BLaER1 (cell line): ENCODE data around the gene PRR16.

Experiments used
- H3K27ac ChIP-seq: shearing (Covaris generic); formaldehyde crosslinking; 2 replicates; pipeline ENCODE4 v1.8.1; 2022
- H3K27me3 ChIP-seq: shearing (Covaris generic); formaldehyde crosslinking; 2 replicates; pipeline ENCODE4 v1.8.1; 2022
- H3K36me3 ChIP-seq: shearing (Covaris generic); formaldehyde crosslinking; 2 replicates; pipeline ENCODE4 v1.8.1; 2022
- H3K4me1 ChIP-seq: shearing (Covaris generic); formaldehyde crosslinking; 2 replicates; pipeline ENCODE4 v1.8.1; 2022
- H3K4me2 ChIP-seq: shearing (Covaris generic); formaldehyde crosslinking; 2 replicates; pipeline ENCODE4 v1.8.1; 2022
- H3K4me3 ChIP-seq: shearing (Covaris generic); formaldehyde crosslinking; 2 replicates; pipeline ENCODE4 v1.8.1; 2022
- H3K9ac ChIP-seq: shearing (Covaris generic); formaldehyde crosslinking; 2 replicates; pipeline ENCODE4 v1.8.1; 2022
- H3K9me3 ChIP-seq: shearing (Covaris generic); formaldehyde crosslinking; 2 replicates; pipeline ENCODE4 v1.8.1; 2022
- H4K20me1 ChIP-seq: shearing (Covaris generic); formaldehyde crosslinking; 2 replicates; pipeline ENCODE4 v1.8.1; 2022
- Cebpa-rat ChIP-seq: shearing (Covaris generic); IDR thresholded peaks from 2 replicates; pipeline ENCODE4 v1.8.1; 2022

The PRR16 gene

GRCh38 chr5:120535900-120536299, 71.8 kb downstream of the PRR16 start:
- no peak overlapping the region for H3K4me3 ChIP-seq
- no peak for TF ChIP-seq Cebpa-rat

DNA sequence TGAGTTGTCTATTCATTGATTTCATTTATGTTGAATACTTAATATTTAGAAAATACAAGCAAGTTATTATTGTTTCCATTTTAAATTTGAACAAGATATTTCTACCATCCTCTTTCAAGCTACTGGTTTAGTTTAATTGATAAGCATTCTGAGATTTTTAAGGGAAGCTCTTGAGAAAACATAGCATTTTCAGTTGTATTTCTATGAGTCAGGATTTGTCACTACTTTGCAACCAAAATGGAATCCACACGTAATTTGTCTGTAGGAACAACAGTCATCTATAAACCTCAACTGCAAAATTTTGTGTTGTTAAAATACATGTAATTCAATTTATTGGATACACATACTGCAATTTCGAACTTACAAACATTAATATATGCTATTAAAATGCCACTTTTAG, 74.0 kb downstream of the PRR16 start:
- Histone ChIP-seq H3K9me3 (no peaks in the 10 kb centered on the region), H3K27ac (no peak overlapping the region), H4K20me1 (no peaks in the 10 kb centered on the region), H3K4me3 (no peak overlapping the region), H3K9ac (no peak overlapping the region), H3K4me2 (no peak overlapping the region), H3K27me3 (no peaks in the 10 kb centered on the region), H3K4me1 (peaks cover 30% of the 10 kb centered on the region), H3K36me3 (no peaks in the 10 kb centered on the region)
- TF ChIP-seq Cebpa-rat = no peak

More at GRCh38 chr5:120535900-120536299, 71.8 kb downstream of the PRR16 start:
- Histone ChIP-seq H3K4me1 (peaks cover 12% of the 10 kb centered on the region), H4K20me1 (no peaks in the 10 kb centered on the region), H3K4me2 (no peak overlapping the region), H3K9ac (no peak overlapping the region), H3K9me3 (no peaks in the 10 kb centered on the region), H3K27ac (no peak overlapping the region), H3K27me3 (no peaks in the 10 kb centered on the region), H3K36me3 (no peaks in the 10 kb centered on the region)

GRCh38 chr5:120538644-120539043, 74.5 kb downstream of the PRR16 start:
- Histone ChIP-seq H3K4me3 (no peak overlapping the region), H3K4me2 (no peak overlapping the region), H3K27me3 (no peaks in the 10 kb centered on the region), H3K9me3 (no peaks in the 10 kb centered on the region), H4K20me1 (no peaks in the 10 kb centered on the region), H3K9ac (no peak overlapping the region), H3K4me1 (peaks cover 30% of the 10 kb centered on the region), H3K36me3 (no peaks in the 10 kb centered on the region), H3K27ac (no peak overlapping the region)
- no peak for TF ChIP-seq Cebpa-rat

DNA sequence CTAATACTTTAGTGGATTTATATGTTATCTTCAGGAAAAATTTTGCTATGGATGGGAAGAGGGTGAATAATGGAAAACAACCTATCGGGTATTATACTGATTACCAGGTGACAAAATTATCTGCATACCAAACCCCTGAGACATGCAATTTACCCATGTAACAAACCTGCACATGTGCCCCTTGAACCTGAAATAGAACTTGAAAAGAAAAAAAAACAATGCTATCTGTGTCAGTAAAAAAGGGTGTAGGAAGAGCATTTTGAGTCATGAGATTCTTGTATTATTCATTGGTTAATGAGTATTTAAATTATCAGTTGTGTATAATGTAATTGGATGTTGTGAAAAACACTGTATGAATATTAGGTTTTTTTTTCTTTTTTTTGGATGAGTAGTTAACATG, 75.4 kb downstream of the PRR16 start:
- Histone ChIP-seq H3K9me3 (no peaks in the 10 kb centered on the region), H3K27me3 (no peaks in the 10 kb centered on the region), H3K4me3 (no peak overlapping the region), H4K20me1 (no peaks in the 10 kb centered on the region), H3K36me3 (no peaks in the 10 kb centered on the region), H3K9ac (no peak overlapping the region), H3K4me2 (no peak overlapping the region), H3K27ac (no peak overlapping the region), H3K4me1 (peaks cover 30% of the 10 kb centered on the region)
- TF ChIP-seq Cebpa-rat = no peak

DNA sequence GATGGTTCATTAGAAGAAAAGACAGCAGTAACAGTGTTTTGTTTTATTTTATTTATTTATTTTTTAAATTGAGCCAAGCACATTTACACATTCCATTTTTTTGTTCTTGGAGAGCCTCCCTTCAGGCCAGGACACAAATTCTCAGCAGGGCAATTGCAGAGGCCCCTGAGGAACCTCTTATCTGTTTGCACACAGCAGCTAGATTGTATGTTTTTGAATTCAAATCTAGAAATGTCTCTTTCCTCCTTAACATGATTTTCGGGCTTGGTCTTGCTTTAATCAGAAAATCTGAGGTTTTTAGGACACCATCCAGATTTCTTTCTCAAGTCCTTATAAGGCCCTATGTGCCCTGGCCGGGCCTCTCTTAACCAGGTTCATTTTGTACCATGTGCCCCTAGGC, 76.0 kb downstream of the PRR16 start:
- no peaks in the 10 kb centered on the region for H3K36me3 ChIP-seq
- H3K4me2 ChIP-seq = peak overlapping the region; percentile 13; the same call in 1 of the 2 replicates
- no peaks in the 10 kb centered on the region for H3K9me3 ChIP-seq
- H4K20me1 ChIP-seq = no peaks in the 10 kb centered on the region
- H3K27ac ChIP-seq = no peak overlapping the region
- H3K4me1 ChIP-seq = peaks cover 30% of the 10 kb centered on the region
- no peaks in the 10 kb centered on the region for H3K27me3 ChIP-seq
- H3K9ac ChIP-seq = no peak overlapping the region
- no peak overlapping the region for H3K4me3 ChIP-seq
- no peak for TF ChIP-seq Cebpa-rat

DNA sequence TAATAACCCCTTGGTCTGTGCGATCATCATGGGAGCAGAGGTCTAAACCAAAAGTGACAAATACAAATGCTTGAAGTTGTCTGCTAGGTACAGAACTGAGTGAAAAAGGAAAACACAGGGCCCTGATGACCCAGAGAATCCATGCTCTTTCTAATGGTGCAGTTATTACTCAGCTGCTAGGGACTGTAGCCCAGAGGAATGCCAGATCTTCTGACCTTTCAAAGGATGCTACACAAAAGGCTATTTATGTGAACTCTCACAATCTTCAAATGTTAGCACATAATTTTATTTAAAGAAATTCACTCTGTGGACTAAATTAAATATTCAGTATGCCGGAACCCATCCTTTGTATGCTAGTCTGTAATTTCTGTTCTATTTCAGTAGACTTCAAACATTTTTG, 79.9 kb downstream of the PRR16 start:
- no peaks in the 10 kb centered on the region for H3K9me3 ChIP-seq
- H3K27ac ChIP-seq = no peak overlapping the region
- no peaks in the 10 kb centered on the region for H4K20me1 ChIP-seq
- H3K36me3 ChIP-seq = no peaks in the 10 kb centered on the region
- H3K4me3 ChIP-seq = no peak overlapping the region
- no peak overlapping the region for H3K9ac ChIP-seq
- no peak for TF ChIP-seq Cebpa-rat
- no peak overlapping the region for H3K4me2 ChIP-seq
- no peaks in the 10 kb centered on the region for H3K27me3 ChIP-seq
- H3K4me1 ChIP-seq = peaks cover 30% of the 10 kb centered on the region

DNA sequence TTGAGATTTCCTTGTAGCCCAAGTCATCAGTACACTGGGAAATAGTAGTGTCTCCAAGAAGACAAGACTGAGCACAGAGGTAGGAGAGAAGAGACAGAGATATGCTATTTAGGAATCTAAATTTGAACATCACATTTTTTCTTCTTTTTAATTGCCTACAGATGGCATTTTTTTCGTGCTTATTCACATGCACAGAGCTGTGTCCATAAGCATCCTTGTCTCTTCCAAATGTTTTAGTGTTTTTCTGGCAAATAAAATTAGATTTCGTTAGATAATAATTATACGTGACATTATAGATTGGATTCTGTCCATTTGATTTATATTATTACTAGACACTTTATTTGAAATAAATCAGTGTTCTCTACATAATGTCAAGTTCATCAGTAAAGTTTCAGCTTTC, 80.9 kb downstream of the PRR16 start:
- TF ChIP-seq Cebpa-rat = no peak
- Histone ChIP-seq H3K4me1 (peaks cover 27% of the 10 kb centered on the region), H4K20me1 (no peaks in the 10 kb centered on the region), H3K9me3 (no peaks in the 10 kb centered on the region), H3K9ac (no peak overlapping the region), H3K4me3 (no peak overlapping the region), H3K36me3 (no peaks in the 10 kb centered on the region), H3K27me3 (no peaks in the 10 kb centered on the region), H3K27ac (no peak overlapping the region), H3K4me2 (no peak overlapping the region)

- H4K20me1 ChIP-seq = no peaks in the 10 kb centered on the region
- H3K9ac ChIP-seq = no peak overlapping the region
- TF ChIP-seq Cebpa-rat = no peak
- no peak overlapping the region for H3K4me3 ChIP-seq
- H3K4me1 ChIP-seq = peaks cover 18% of the 10 kb centered on the region
- no peak overlapping the region for H3K4me2 ChIP-seq
- H3K9me3 ChIP-seq = no peaks in the 10 kb centered on the region
- H3K36me3 ChIP-seq = no peaks in the 10 kb centered on the region
- H3K27me3 ChIP-seq = no peaks in the 10 kb centered on the region
- no peak overlapping the region for H3K27ac ChIP-seq
These were observed 81.9 kb downstream of the PRR16 start for GRCh38 chr5:120545951-120546350.

GRCh38 chr5:120546922-120547321, 82.8 kb downstream of the PRR16 start:
- H4K20me1 ChIP-seq = no peaks in the 10 kb centered on the region
- TF ChIP-seq Cebpa-rat = no peak
- peaks cover 8% of the 10 kb centered on the region for H3K4me1 ChIP-seq
- no peak overlapping the region for H3K27ac ChIP-seq
- no peak overlapping the region for H3K9ac ChIP-seq
- H3K36me3 ChIP-seq = no peaks in the 10 kb centered on the region
- no peak overlapping the region for H3K4me2 ChIP-seq
- H3K27me3 ChIP-seq = no peaks in the 10 kb centered on the region
- no peak overlapping the region for H3K4me3 ChIP-seq
- H3K9me3 ChIP-seq = no peaks in the 10 kb centered on the region

GRCh38 chr5:120550358-120550757, 86.3 kb downstream of the PRR16 start:
- Histone ChIP-seq H3K4me1 (no peaks in the 10 kb centered on the region), H3K4me3 (no peak overlapping the region), H4K20me1 (no peaks in the 10 kb centered on the region), H3K9me3 (no peaks in the 10 kb centered on the region), H3K27me3 (no peaks in the 10 kb centered on the region), H3K4me2 (no peak overlapping the region), H3K36me3 (no peaks in the 10 kb centered on the region), H3K9ac (no peak overlapping the region), H3K27ac (no peak overlapping the region)
- TF ChIP-seq Cebpa-rat = no peak

DNA sequence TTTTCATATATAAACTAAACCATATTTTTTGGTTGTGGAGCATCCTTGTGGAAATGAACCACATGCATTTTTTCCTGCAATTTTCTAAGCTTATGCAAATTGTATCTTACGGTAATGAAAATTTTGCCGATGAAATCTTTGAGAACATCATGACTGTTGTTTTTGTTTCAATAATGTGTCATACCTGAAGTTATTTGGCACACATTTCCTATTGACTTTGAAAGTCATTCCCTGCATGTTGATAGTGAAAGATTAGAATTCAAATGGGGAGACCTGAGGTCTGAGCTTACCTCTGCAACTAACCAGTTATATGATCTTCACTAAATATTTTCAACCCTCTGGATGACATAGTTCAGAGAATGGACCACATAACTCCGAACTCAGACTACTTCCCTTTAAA, 88.5 kb downstream of the PRR16 start:
- Histone ChIP-seq H3K9ac (no peak overlapping the region), H3K36me3 (no peaks in the 10 kb centered on the region), H3K4me2 (no peak overlapping the region), H4K20me1 (no peaks in the 10 kb centered on the region), H3K4me1 (no peaks in the 10 kb centered on the region), H3K27me3 (no peaks in the 10 kb centered on the region), H3K9me3 (no peaks in the 10 kb centered on the region), H3K4me3 (no peak overlapping the region), H3K27ac (no peak overlapping the region)
- no peak for TF ChIP-seq Cebpa-rat
